ENCODE measurements around the gene ZMYND12. TPM values are rescaled to one million over a fixed set of nuclear protein-coding genes. Genes with fewer than 3 reads are reported as not detected.

ZMYND12 gene, protein sequence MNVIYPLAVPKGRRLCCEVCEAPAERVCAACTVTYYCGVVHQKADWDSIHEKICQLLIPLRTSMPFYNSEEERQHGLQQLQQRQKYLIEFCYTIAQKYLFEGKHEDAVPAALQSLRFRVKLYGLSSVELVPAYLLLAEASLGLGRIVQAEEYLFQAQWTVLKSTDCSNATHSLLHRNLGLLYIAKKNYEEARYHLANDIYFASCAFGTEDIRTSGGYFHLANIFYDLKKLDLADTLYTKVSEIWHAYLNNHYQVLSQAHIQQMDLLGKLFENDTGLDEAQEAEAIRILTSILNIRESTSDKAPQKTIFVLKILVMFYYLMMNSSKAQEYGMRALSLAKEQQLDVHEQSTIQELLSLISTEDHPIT
- not detected for polyA plus RNA-seq (2012; ENCODE audit: insufficient read length, low read depth)

DNA sequence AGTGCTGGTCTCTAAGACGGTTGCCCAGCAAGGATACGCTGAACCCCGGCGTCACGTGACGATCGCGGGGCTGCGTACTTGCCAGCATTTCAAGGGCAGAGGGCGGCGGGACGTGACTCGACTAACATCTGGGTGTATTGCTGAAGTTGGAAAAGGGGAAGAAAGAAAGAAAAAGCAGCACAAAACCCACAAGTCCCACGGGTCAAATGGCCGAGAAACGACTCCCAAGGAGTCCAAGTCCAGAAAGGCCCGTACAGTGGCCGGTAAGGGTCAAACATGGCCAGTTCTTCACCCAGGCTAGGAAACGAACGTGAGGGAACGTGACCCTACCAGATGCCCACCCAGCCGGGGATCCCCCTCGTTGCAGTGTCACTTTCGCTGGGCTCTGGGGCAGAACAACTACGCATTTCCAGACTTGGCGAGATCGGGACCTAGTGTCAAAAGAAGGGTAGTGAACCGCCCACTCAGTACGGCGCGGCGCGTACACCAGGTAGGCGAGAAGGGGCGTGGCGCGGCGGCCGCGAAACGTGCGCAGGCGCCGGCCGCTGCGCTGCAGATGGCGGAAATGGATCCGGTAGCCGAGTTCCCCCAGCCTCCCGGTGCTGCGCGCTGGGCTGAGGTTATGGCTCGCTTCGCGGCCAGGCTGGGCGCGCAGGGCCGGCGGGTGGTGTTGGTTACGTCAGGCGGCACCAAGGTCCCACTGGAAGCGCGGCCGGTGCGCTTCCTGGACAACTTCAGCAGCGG is at the start of gene ZMYND12, which contains the start of gene PPCS:
ZMYND12 (minus strand) TSS at position 13 of the 744 bp plus-strand sequence. CDS start 25 bp downstream, outside the sequence.
PPCS (plus strand) TSS at position 534 of the 744 bp plus-strand sequence; CDS start at position 557, 23 bp downstream.
- no peak; a peak in 1 of 4 replicates for TF ChIP-seq REST (IDR thresholded peaks at IDR 0.05; ENCODE audit: insufficient read depth in 1 of 2, low read depth in 2 of 2, low read length in 2 of 2)
- no peak; the same call in 1 of the 2 replicates for TF ChIP-seq TAF1 (IDR thresholded peaks at IDR 0.05; ENCODE audit: borderline replicate concordance, insufficient read depth, low read length)
- peak; percentile 31 for TF ChIP-seq FOXP2 (optimal IDR thresholded peaks at IDR 0.05; ENCODE audit: borderline replicate concordance, extremely low read depth, extremely low read length, insufficient read depth)
- peak; percentile 29; the same call in 1 of the 2 replicates for TF ChIP-seq SIN3A (IDR thresholded peaks at IDR 0.05; ENCODE audit: borderline replicate concordance, insufficient read depth, low read length)
- peak; percentile 78; the same call in 1 of the 2 replicates for TF ChIP-seq POLR2AphosphoS5 (IDR thresholded peaks at IDR 0.05; ENCODE audit: low read depth, low read length)

- TF ChIP-seq FOXP2 (optimal IDR thresholded peaks at IDR 0.05; ENCODE audit: borderline replicate concordance, extremely low read depth, extremely low read length, insufficient read depth) (no peak), REST (IDR thresholded peaks at IDR 0.05; ENCODE audit: insufficient read depth in 1 of 2, low read depth in 2 of 2, low read length in 2 of 2) (no peak), SIN3A (IDR thresholded peaks at IDR 0.05; ENCODE audit: borderline replicate concordance, insufficient read depth, low read length) (no peak), TAF1 (IDR thresholded peaks at IDR 0.05; ENCODE audit: borderline replicate concordance, insufficient read depth, low read length) (no peak), POLR2AphosphoS5 (IDR thresholded peaks at IDR 0.05; ENCODE audit: low read depth, low read length) (no peak)
Measured at GRCh38 chr1:42504535-42505128, 48.8 kb upstream of the ZMYND12 start.

DNA sequence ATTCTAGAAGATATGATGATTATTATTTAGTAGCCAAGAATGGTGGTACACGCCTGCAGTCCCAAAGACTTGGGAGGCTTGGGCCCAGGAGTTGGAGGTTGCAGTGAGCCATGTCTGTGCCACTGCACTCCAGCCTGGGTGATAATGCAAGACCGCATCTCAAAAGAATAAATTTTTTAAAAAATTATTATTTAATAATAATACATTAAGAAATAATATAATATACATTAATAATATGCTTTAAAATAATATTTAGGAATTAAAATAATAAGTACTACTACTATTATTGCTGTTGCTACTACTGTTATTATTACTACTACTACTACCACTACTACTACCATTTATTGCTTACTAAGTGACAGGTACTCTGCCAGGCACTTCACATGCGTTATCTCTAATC is 34.4 kb upstream of the ZMYND12 start:
- no peak for TF ChIP-seq TAF1 (IDR thresholded peaks at IDR 0.05; ENCODE audit: borderline replicate concordance, insufficient read depth, low read length)
- no peak for TF ChIP-seq REST (IDR thresholded peaks at IDR 0.05; ENCODE audit: insufficient read depth in 1 of 2, low read depth in 2 of 2, low read length in 2 of 2)
- no peak for TF ChIP-seq POLR2AphosphoS5 (IDR thresholded peaks at IDR 0.05; ENCODE audit: low read depth, low read length)

GRCh38 chr1:42484382-42484781 is 28.6 kb upstream of the ZMYND12 start:
- TF ChIP-seq REST (IDR thresholded peaks at IDR 0.05; ENCODE audit: insufficient read depth in 1 of 2, low read depth in 2 of 2, low read length in 2 of 2) (no peak), POLR2AphosphoS5 (IDR thresholded peaks at IDR 0.05; ENCODE audit: low read depth, low read length) (no peak), TAF1 (IDR thresholded peaks at IDR 0.05; ENCODE audit: borderline replicate concordance, insufficient read depth, low read length) (no peak), SIN3A (IDR thresholded peaks at IDR 0.05; ENCODE audit: borderline replicate concordance, insufficient read depth, low read length) (no peak), FOXP2 (optimal IDR thresholded peaks at IDR 0.05; ENCODE audit: borderline replicate concordance, extremely low read depth, extremely low read length, insufficient read depth) (no peak)
